SK-N-SH (cell line): Measurements from ENCODE around the gene MYBBP1A.

Experiments used
- EZH2phosphoT487 ChIP-seq: fragments of 200-600 bp; sonication (generic); IDR thresholded peaks from 2 replicates; pipeline ENCODE4 v1.6.1; 2017; ENCODE audit warnings: low read depth, mixed run types, mild to moderate bottlenecking, antibody characterized with exemption, moderate library complexity, borderline replicate concordance
- GATA2 ChIP-seq: sonication (generic); formaldehyde crosslinking; IDR thresholded peaks from 2 replicates; pipeline ENCODE4 v1.5.0; 2020; ENCODE audit warnings: mild to moderate bottlenecking, missing genetic modification reagents
- MEF2A ChIP-seq: IDR thresholded peaks from 2 replicates; pipeline ENCODE4 v1.4.0; 2012; ENCODE audit warnings: low read depth, borderline replicate concordance
- MXI1 ChIP-seq: IDR thresholded peaks from 2 replicates; pipeline ENCODE4 v1.6.1; 2012; ENCODE audit warnings: mild to moderate bottlenecking, low read depth, low read length, improper control_type of control experiment
- POLR2AphosphoS5 ChIP-seq: IDR thresholded peaks from 2 replicates; pipeline ENCODE4 v1.6.1; 2012; ENCODE audit warnings: low read depth, low read length
- RCOR1 ChIP-seq: fragments of 150-350 bp; IDR thresholded peaks from 2 replicates; pipeline ENCODE4 v1.6.1; 2017; ENCODE audit warnings: antibody characterized with exemption, low read length
- RXRA ChIP-seq: IDR thresholded peaks from 2 replicates; pipeline ENCODE4 v1.4.0; 2012; ENCODE audit warnings: low read depth, mild to moderate bottlenecking, borderline replicate concordance
- TEAD4 ChIP-seq: IDR thresholded peaks from 2 replicates; pipeline ENCODE4 v1.4.0; 2012; ENCODE audit warnings: mild to moderate bottlenecking, borderline replicate concordance; ENCODE audit not compliant: insufficient read depth
- TF ChIP-seq, protein P1 (sequence below): fragments of 200-600 bp; sonication (generic); IDR thresholded peaks from 2 replicates; pipeline ENCODE4 v1.6.1; 2017; ENCODE audit warnings: antibody characterized with exemption, mild to moderate bottlenecking, moderate library complexity

GRCh38 chr17:4542003-4542725 lies 13.0 kb downstream of the MYBBP1A start:
- TF ChIP-seq GATA2 (CRISPR knock-in tag): no peak
- TF ChIP-seq TEAD4: no peak
- TF ChIP-seq RCOR1: no peak
- no peak for TF ChIP-seq POLR2AphosphoS5
- no peak for TF ChIP-seq MXI1
- TF ChIP-seq, protein P1, sequence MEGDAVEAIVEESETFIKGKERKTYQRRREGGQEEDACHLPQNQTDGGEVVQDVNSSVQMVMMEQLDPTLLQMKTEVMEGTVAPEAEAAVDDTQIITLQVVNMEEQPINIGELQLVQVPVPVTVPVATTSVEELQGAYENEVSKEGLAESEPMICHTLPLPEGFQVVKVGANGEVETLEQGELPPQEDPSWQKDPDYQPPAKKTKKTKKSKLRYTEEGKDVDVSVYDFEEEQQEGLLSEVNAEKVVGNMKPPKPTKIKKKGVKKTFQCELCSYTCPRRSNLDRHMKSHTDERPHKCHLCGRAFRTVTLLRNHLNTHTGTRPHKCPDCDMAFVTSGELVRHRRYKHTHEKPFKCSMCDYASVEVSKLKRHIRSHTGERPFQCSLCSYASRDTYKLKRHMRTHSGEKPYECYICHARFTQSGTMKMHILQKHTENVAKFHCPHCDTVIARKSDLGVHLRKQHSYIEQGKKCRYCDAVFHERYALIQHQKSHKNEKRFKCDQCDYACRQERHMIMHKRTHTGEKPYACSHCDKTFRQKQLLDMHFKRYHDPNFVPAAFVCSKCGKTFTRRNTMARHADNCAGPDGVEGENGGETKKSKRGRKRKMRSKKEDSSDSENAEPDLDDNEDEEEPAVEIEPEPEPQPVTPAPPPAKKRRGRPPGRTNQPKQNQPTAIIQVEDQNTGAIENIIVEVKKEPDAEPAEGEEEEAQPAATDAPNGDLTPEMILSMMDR: no peak
- no peak for TF ChIP-seq RXRA
- no peak for TF ChIP-seq EZH2phosphoT487
- no peak for TF ChIP-seq MEF2A
